ENCODE data around the gene LZTR1.
"Not testable (repeated sequence)": the region's sequence is repeated elsewhere in the genome, so short reads cannot be mapped to it uniquely, and the experiment has no call there.

LZTR1 gene

GRCh38 chr22:20966883-20967696 lies 15.0 kb upstream of the LZTR1 start, which contains the start of gene AIFM3:
TSS of gene AIFM3 (plus strand) at chr22:20967255. CDS start at chr22:20967945, 690 bp downstream.
- no peak for DNase-seq

GRCh38 chr22:20967697-20968211 lies 14.3 kb upstream of the LZTR1 start:
- no peak for DNase-seq

DNA sequence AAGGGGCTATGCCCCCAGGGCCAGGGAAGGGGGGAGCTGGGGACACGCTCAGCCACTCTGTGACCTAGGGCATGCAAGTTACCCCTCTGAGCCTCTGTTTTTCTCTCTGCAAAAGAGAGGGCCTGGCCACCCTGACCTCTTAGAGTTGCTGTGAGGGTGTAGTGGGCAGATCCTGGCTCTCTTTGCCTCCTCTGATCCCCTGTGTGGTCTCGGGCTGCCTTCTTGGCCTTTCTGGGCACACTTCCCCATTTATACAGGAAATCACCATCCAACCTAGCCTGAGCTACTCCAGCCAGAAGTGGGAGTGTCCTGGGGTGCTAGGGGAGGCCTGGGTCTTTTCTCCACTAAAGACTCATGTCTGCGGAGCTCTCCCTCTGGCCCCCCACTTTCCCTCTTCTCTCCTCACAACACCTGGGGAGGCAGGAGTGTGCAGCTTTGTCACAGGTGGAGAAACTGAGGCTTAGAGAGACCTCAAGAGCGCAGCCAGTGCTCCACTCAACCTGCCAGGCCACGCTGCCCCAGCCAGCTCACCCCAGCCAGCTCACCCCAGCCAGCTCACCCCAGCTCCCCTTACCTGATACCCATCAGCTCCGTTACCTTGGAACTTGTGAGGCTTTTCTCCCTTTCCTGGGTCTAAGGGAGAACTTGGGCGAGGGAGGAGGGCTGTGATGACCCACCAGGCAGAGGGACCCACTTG lies 13.7 kb upstream of the LZTR1 start:
- DNase-seq, result no peak

DNA sequence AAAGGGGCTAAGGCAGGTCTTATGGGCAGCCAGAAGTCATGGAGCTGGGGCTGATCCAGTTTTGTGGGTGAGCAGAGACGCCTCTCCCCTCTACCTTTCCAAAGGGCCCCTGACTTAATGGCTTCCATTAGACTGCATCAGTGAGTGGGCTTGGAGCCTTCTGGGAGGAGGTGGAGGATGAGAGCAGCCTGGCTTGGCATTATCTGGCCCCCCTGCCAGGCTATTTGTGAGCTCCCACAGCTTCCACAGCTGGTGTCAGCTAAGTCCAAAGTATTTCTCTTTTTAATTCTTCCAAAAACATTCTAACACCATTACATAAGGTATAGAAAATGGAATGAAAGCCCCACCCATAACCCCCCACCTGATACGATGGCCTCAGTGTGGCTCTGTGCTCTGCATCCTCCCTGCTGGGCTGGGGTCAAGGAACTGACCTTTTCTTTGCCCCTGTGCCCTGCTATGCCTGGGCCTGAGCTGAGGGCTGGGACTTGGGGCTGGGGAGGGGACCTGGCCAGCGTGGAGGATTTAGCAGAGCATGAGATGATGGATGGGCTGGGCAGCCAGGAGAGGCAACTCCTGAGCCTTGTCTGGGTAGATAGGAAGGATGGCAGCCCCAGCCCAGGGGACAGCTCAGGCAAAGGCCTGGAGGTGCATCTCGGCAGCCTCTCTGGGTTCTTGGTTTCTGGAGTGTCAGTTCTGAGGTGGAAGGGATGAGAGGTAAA lies 11.0 kb upstream of the LZTR1 start:
- no peak for DNase-seq

DNA sequence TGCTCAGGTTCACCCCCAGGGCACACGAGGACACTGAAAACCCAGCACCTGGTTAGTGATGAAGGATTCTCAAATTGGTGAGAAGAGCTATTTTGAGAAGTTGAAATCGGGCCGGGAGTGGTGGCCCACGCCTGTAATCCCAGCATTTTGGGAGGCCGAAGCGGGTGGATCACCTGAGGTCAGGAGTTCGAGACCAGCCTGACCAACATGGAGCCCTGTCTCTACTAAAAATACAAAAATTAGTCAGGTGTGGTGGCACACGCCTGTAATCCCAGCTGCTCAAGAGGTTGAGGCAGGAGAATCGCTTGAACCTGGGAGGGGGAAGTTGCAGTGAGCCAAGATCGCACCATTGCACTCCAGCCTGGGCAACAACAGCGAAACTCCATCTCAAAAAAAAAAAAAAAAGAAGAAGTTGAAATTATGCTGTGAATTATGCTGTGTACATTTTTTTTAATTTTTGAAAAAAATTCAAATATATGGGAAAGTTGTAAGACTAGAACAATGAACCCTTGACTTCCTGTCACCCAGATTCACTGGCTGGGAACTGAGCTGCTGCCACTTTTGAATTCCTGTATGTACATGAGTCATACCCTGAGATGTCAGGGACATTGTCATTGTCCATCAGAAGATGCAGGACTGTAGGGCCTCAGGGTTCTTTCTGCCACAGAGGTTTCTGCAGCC lies 9.9 kb upstream of the LZTR1 start:
- not testable (repeated sequence) for DNase-seq

GRCh38 chr22:20972933-20973577 lies 9.0 kb upstream of the LZTR1 start:
- no peak for DNase-seq

DNA sequence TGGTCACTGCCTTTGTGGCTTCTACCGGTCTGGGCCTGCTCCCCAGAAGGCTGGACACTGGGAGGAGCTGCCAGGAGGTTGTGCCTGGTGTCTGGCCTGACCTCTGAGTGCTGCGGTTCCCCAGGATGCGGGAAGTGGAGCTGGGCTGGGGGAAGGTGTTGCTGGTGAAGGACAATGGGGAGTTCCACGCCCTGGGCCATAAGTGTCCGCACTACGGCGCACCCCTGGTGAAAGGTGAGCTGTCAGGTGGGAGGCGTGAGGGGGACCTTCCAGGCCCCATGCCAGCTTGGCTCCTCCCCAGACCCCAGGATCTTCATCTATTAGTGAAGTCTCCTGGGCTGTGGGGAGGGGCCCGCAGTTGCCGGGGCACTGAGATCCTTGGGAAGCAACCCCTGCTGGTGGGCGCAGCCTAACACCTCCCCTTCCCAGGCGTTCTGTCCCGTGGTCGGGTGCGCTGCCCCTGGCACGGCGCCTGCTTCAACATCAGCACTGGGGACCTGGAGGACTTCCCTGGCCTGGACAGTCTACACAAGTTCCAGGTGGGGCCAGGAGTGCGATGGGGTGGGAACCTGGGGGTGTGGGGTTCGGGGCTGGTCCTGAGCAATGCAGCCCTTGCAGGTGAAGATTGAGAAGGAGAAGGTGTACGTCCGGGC lies 8.3 kb upstream of the LZTR1 start:
- no peak for DNase-seq

DNA sequence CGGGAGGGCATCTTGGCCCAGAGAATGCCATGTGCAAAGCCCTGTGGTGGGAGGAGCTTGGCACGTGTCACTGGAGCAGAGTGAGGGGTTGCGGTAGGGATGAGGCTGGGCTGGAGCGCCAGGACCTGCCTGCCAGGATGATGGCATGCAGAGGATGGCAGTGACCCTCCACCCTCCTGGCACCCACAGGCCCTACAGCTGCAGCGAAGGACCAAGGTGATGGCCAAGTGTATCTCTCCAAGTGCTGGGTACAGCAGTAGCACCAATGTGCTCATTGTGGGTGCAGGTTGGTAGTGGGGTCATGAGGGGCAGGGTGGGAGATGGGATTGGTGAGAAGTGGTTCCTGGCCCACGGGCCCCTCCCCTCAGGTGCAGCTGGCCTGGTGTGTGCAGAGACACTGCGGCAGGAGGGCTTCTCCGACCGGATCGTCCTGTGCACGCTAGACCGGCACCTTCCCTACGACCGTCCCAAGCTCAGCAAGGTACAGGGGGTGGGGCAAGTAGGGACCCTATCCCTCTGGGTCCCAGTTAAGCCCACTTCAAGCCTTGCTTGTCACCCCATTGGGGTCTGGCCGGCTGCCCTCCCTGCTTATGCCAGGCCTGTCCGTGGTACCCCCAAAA lies 7.7 kb upstream of the LZTR1 start:
- no peak for DNase-seq

DNA sequence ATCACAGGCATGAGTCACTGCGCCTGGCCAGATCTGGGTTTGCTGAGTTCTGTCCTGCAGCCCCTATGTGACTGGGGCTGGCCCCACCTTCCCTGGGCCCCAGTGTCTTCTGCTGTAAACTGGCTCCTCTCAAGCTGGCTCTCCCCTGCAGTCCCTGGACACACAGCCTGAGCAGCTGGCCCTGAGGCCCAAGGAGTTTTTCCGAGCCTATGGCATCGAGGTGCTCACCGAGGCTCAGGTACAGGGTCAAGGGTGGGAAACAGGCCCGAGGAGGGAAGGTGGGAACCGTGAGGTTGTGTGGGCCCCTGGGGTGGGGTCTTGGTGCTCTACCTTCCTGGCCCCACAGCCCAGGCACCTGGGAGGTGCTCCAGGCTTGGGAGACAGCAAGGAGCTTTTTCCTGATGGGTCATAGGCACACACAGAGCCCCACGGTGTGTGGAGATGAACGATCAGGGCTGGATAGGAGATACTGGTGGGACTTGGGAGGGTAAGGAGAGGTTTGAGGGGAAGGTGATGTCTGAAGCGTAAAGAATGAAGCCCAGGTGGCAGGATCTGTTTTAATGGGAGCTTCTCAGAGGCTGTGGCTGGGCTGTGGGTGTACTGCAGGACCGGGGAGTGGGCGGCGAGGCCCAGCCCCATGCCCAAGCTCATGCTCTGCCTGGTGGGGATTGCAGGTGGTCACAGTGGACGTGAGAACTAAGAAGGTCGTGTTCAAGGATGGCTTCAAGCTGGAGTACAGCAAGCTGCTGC lies 6.4 kb upstream of the LZTR1 start:
- DNase-seq, result no peak

DNA sequence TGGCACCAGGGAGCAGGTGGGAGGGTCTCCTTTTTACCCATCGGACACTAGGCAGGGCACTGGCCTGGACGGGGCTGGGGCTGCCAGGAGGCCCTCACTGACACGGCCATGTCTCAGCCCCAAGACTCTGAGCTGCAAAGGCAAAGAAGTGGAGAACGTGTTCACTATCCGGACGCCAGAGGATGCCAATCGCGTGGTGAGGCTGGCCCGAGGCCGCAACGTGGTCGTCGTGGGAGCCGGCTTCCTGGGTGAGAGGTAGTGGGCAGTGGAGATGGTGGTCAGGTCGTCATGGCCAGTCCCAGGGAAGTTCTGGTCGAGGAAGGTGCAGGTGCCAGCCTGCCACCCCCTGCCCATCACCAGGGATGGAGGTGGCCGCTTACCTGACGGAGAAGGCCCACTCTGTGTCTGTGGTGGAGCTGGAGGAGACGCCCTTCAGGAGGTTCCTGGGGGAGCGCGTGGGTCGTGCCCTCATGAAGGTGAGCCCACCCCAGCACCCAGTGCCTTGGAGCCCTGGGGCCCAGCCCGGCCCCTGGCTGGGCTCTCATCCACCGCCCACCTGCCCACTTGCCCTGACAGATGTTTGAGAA lies 5.7 kb upstream of the LZTR1 start:
- DNase-seq, result no peak

- no peak for DNase-seq
Observed at GRCh38 chr22:20977019-20977418, 5.1 kb upstream of the LZTR1 start.

- no peak for DNase-seq
Observed at GRCh38 chr22:20977516-20978170, 4.5 kb upstream of the LZTR1 start.

DNA sequence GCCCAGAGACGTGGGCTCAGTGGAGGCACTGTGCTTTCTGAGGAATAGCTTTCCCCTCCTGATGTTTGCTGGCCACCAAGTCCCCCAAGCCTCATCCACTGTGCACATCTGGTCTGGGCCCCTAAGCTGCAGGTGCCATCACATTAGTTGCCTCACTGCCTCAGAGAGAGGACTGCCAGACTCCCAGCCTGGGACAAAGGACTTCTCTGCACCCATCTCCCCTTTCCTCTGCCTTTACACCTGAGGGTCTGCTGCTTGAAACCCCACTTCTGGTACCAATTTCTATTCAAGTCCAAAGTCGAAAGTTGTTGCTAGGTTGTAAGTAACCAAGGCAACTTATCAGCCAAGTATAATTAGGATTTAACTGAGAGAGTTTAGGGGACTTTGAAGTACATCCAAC lies 3.7 kb upstream of the LZTR1 start:
- DNase-seq, result no peak

GRCh38 chr22:20979243-20979809 lies 2.8 kb upstream of the LZTR1 start:
- DNase-seq, result no peak

- no peak for DNase-seq
Observed at GRCh38 chr22:20979940-20980453, 2.1 kb upstream of the LZTR1 start.

DNA sequence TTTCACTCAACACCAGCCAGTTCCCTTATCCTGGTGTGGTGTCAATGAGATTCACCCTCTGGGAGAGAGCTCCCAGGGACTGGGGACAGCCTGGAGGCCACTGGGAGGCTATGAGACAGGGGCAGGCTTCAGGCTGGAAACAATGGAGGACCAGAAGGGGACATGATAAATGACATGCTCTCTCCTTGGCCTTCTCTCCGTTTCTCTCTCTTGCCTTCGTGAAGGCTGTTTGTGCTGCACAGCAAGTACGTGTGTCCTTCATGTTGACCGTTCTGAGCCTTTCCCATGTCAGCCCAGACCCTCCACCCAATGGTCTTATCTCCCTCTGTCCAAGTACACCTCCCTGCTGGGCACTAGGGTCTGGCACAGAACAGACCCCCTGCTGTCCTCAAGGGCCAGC lies 1.6 kb upstream of the LZTR1 start:
- no peak for DNase-seq

DNA sequence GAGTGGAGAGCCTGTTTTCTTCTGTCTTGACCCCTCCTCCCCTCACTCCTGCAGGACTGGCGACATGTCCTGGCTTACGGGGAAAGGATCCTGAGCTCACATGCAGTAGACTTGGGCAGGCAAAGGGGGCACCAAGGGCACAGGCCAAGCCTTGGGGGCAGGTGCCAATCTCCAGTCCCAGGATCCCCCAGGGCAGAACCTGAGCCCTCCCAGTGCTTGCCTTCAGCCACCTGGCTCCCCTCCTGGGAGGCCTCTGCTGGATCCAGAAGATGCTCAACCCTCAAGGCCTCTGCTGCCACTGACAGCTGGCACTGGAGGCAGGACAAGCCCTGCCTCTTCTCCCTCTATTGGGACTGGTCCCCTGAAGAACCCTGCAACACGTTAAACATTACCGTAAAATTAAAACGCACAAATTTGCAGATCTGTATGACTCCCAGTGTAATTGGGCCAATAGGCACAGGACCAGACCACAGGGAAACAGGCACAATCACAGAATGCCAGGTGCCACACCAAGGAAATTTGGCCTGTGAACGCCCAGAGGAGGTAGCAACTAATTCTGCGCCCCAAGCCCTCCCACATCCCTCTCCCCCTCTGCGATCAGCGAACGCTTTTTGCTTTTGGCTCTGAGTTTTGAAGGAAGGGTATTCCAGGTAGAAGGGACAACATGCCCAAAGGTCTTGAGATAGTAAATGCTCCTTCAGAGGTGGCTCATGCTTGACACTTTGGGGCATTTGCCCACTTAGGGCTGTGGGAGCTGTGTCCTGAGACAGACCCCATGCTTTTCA lies 967 bp upstream of the LZTR1 start:
- no peak for DNase-seq

- no peak for DNase-seq
Observed at GRCh38 chr22:20982563-20982882, 426 bp downstream of the LZTR1 start.

Measured in DMS79 treated with DMSO at 0.1 percent for 48 hours (cell line).